Mucosa of stomach (tissue), 1 donor: ENCODE data around the gene ADSS2.
"Not testable (repeated sequence)": the region's sequence is repeated elsewhere in the genome, so short reads cannot be mapped to it uniquely, and the experiment has no call there.

Source experiments
- H3K27me3 ChIP-seq: one replicate; pipeline ENCODE4 v1.7.0; 2013; ENCODE audit warnings: mild to moderate bottlenecking, low read length; ENCODE audit not compliant: control insufficient read depth, insufficient read depth
- H3K36me3 ChIP-seq: one replicate; pipeline ENCODE4 v1.7.0; 2013; ENCODE audit warnings: low read length; ENCODE audit not compliant: control insufficient read depth, insufficient read depth
- H3K4me1 ChIP-seq: one replicate; pipeline ENCODE4 v1.7.0; 2013; ENCODE audit warnings: mild to moderate bottlenecking, low read length; ENCODE audit not compliant: control insufficient read depth, insufficient read depth
- H3K4me3 ChIP-seq: one replicate; pipeline ENCODE4 v1.7.0; 2013; ENCODE audit warnings: low read length
- H3K9ac ChIP-seq: one replicate; pipeline ENCODE4 v1.7.0; 2013; ENCODE audit warnings: mild to moderate bottlenecking, low read length, moderate library complexity
- H3K9me3 ChIP-seq: one replicate; pipeline ENCODE4 v1.7.0; 2013; ENCODE audit warnings: mild to moderate bottlenecking, low read length, moderate library complexity; ENCODE audit not compliant: control insufficient read depth
- donor health status: Pancreatic carcinoma.

Gene ADSS2

GRCh38 chr1:244388961-244389360 lies 62.7 kb downstream of the ADSS2 start:
- no peaks in the 10 kb centered on the region for H3K36me3 ChIP-seq
- no peaks in the 10 kb centered on the region for H3K27me3 ChIP-seq
- no peaks in the 10 kb centered on the region for H3K9me3 ChIP-seq
- no peak overlapping the region for H3K9ac ChIP-seq
- H3K4me3 ChIP-seq: no peak overlapping the region
- H3K4me1 ChIP-seq: peaks cover 8% of the 10 kb centered on the region

GRCh38 chr1:244387415-244387814 lies 64.3 kb downstream of the ADSS2 start:
- no peaks in the 10 kb centered on the region for H3K9me3 ChIP-seq
- no peaks in the 10 kb centered on the region for H3K27me3 ChIP-seq
- H3K36me3 ChIP-seq: no peaks in the 10 kb centered on the region
- H3K4me3 ChIP-seq: no peak overlapping the region
- no peak overlapping the region for H3K9ac ChIP-seq
- H3K4me1 ChIP-seq: peaks cover 8% of the 10 kb centered on the region

- Histone ChIP-seq H3K9me3 (no peaks in the 10 kb centered on the region), H3K4me3 (no peak overlapping the region), H3K27me3 (no peaks in the 10 kb centered on the region), H3K4me1 (peaks cover 3% of the 10 kb centered on the region), H3K9ac (no peak overlapping the region), H3K36me3 (no peaks in the 10 kb centered on the region)
These were observed 65.1 kb downstream of the ADSS2 start for GRCh38 chr1:244386595-244386994.

DNA sequence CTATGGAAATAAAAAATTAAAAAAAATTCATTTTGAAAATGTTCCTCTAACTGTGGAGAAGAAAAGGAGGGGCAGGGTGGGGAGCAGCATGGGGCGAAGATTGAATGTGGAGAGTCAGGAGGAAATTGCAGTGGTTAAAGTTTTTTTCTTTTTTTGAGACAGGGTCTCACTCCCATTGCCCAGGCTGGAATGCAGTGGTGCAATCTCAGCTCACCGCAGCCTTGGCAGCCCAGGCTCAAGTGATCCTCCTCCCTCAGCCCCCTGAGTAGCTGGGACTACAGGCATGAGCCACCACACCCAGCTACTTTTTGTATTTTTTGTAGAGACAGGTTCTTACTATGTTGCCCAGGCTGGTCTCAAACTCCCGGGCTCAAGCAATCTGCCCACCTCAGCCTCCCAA lies 67.6 kb downstream of the ADSS2 start:
- no peak overlapping the region for H3K4me3 ChIP-seq
- no peaks in the 10 kb centered on the region for H3K27me3 ChIP-seq
- no peaks in the 10 kb centered on the region for H3K4me1 ChIP-seq
- no peaks in the 10 kb centered on the region for H3K9me3 ChIP-seq
- no peaks in the 10 kb centered on the region for H3K36me3 ChIP-seq
- no peak overlapping the region for H3K9ac ChIP-seq

- H3K9me3 ChIP-seq: no peaks in the 10 kb centered on the region
- no peaks in the 10 kb centered on the region for H3K27me3 ChIP-seq
- no peaks in the 10 kb centered on the region for H3K4me1 ChIP-seq
- no peaks in the 10 kb centered on the region for H3K36me3 ChIP-seq
- no peak overlapping the region for H3K9ac ChIP-seq
- no peak overlapping the region for H3K4me3 ChIP-seq
These were observed 68.3 kb downstream of the ADSS2 start for GRCh38 chr1:244383278-244383884.

DNA sequence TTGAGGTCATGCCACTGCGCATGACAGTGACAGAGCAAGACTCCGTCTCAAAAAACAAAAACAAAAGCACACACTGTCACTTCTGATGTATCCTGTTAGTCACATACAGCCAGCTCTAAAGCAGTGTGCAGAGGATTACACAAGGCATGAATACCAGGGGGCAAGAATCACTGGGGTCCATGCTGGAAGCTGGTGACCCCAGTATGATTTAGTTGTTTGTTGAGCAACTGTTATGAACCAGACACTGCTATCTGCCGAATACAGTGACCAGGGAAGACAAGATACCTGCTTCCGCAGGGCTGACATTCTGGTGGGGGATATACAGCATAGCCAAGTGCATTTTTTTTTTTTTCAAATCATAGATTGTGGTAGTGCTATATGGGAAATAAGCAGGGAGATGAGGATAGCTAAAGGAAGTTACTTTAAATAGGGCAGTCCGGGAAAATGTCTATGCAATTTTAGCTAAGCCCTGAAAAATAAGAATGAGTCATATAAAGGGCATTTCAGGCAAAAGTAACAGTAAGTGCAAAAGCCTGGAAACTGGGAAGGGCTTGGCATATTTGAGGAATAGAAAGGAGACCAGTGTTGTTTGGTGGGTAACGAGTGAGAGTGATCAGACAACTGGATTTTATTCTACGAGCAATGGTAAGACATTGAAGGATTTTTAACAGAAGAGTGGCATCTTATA lies 69.7 kb downstream of the ADSS2 start:
- no peaks in the 10 kb centered on the region for H3K4me1 ChIP-seq

GRCh38 chr1:244376126-244376525 lies 75.6 kb downstream of the ADSS2 start:
- Histone ChIP-seq H3K4me1 (no peaks in the 10 kb centered on the region), H3K4me3 (no peak overlapping the region)

More for the DNA sequence above, 69.7 kb downstream of the ADSS2 start:
- H3K4me3 ChIP-seq: no peak overlapping the region
- no peak overlapping the region for H3K9ac ChIP-seq
- no peaks in the 10 kb centered on the region for H3K27me3 ChIP-seq
- H3K36me3 ChIP-seq: no peaks in the 10 kb centered on the region
- no peaks in the 10 kb centered on the region for H3K9me3 ChIP-seq

GRCh38 chr1:244375051-244375450 lies 76.7 kb downstream of the ADSS2 start:
- Histone ChIP-seq H3K36me3 (no peaks in the 10 kb centered on the region), H3K9me3 (no peaks in the 10 kb centered on the region)

More at GRCh38 chr1:244376126-244376525, 75.6 kb downstream of the ADSS2 start:
- Histone ChIP-seq H3K36me3 (no peaks in the 10 kb centered on the region), H3K27me3 (no peaks in the 10 kb centered on the region), H3K9me3 (no peaks in the 10 kb centered on the region), H3K9ac (no peak overlapping the region)

GRCh38 chr1:244374484-244374883 lies 77.2 kb downstream of the ADSS2 start:
- not testable (repeated sequence) for H3K36me3 ChIP-seq, H3K4me3 ChIP-seq, H3K4me1 ChIP-seq, H3K9me3 ChIP-seq, H3K27me3 ChIP-seq, H3K9ac ChIP-seq

More at GRCh38 chr1:244375051-244375450, 76.7 kb downstream of the ADSS2 start:
- Histone ChIP-seq H3K9ac (no peak overlapping the region), H3K27me3 (no peaks in the 10 kb centered on the region), H3K4me3 (no peak overlapping the region), H3K4me1 (peaks cover 3% of the 10 kb centered on the region)

- Histone ChIP-seq H3K9me3 (no peaks in the 10 kb centered on the region), H3K4me1 (peaks cover 6% of the 10 kb centered on the region), H3K27me3 (no peaks in the 10 kb centered on the region), H3K4me3 (no peak overlapping the region), H3K9ac (no peak overlapping the region), H3K36me3 (no peaks in the 10 kb centered on the region)
These were observed 80.2 kb downstream of the ADSS2 start for GRCh38 chr1:244371242-244372141.

GRCh38 chr1:244370060-244370637 lies 81.6 kb downstream of the ADSS2 start:
- no peak overlapping the region for H3K4me3 ChIP-seq
- no peaks in the 10 kb centered on the region for H3K27me3 ChIP-seq
- no peaks in the 10 kb centered on the region for H3K36me3 ChIP-seq
- H3K9ac ChIP-seq: no peak overlapping the region
- H3K4me1 ChIP-seq: peaks cover 6% of the 10 kb centered on the region
- no peaks in the 10 kb centered on the region for H3K9me3 ChIP-seq
